Kasumi-1 (cell line): ENCODE measurements around the gene SYCP2.
A peak's percentile ranks its signal among the peaks of the same experiment; 100 is the strongest.

Experiments used
- DNase-seq, 2 experiments: peaks; one replicate each; lab custom pipeline; 2025; lab: John Stamatoyannopoulos, UW

Gene SYCP2

DNA sequence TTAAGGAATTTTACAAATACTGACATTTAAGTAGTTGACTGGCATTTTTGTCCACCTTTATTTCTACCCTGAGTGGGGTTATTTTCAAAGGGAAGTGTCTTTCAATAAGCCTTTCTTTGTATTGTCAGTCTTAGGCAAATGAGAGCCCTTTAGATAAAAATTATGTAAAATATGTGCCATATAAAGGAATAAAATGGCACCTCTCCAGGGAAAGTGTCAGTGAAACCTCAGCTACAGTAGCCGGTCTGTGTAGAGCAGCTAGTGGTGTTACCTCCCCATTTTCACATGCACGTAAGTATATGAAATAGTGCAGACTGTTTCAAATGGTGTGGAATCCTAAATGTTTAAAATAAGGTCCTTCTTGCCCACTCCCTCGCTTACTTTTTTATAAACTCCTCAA is 11.7 kb upstream of the SYCP2 start:
- no peak for DNase-seq

DNA sequence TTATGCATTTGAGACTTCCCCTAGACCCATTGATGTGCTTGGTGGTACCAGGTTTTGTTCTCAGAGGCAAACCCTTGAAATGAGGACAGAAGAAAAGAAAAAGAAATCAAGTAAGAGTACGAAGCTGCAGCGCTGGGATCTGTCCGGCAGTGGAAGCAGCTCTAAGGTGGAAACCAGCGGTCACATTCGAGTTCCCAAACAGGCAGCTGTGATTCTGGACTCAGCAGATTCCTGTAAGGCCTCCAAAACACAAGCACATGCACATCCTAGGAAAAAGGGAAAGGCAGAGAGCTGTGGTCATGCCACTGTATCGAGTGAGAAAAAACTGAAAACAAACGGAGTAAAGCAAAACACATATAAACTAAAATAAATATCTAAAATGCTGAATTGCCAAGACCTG is 11.3 kb upstream of the SYCP2 start:
- DNase-seq, result no peak

DNA sequence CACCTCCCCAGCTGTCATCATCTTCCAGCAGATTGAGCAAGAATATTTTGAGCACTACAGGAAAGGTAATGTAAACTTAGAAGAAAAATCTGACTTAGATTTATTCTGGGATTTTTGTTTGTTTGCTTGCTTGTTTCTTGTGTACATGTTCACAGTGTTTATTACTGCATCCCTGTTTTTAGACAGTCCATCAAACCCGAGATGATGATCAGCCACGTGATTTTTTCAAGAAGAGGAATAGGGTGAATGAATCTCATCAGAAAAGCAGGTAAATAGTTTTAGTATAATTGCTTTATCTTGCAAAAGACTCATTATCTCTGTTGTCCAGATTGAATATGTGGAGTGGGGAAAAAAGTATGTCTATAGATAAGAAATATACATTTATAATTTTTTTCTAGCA is 8.8 kb upstream of the SYCP2 start:
- DNase-seq, result no peak

DNA sequence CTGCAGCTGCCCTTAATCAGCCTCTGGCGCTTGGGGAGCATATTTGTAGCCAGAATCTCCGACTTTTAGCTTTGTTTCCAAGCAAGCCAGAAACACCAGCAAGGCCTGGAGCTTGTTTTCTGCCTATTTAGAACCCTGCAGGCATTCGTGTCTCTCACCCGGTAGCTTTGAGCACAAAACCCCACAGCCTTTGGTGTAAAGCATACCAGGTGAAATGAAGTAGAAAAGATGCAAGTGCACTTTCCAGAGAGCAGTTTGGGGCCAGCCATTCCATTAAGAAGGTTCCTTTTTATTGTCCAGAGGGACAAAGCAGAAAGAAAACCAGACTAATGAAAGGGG is 7.5 kb upstream of the SYCP2 start:
- no peak for DNase-seq

DNA sequence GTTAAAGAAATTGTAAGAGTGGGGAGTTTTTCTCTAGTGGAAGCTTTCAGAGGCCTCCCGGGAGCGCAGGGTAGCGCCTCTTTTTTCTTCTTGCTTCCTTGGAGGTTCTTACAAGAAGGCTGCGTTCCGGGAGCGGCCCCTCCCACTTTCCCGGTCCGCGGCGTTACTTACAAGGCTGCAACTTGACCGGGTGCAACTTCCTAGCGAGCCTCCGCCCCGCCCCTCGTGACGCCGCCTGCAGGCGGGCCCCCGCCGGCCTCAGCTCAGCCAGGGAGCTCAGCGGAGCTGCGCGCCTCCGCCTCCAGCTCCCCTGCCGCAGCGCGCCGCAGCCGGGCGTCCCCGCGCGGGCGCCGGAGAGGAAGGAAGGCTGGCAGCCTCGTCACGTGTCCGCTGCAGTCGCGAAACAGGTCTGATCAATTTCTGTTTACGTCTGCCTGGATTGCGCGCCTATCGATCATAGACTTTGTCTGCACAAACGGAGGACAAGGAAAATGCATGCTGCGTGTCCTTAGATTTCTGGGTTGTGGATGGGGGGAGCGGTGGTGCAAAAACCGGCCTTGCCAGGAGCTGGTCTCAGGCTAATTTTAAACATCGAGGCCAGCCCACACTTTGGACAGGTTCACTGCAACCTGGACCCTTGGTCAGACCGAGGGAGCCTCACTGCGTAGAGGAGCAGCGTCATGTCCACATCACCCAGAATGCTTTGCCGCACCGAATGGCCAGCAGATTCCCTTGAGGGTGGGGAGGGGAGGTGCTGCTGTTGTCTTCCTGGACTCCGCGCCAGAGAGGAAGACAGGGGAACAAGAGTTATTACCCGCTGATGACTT is 6.9 kb upstream of the SYCP2 start, which contains the start of the genes FAM217B and PPP1R3D:
Gene FAM217B, plus strand, starts transcription at position 261 of the 827 bp plus-strand sequence. CDS start 3,555 bp downstream, outside the sequence.
Gene PPP1R3D, minus strand, starts transcription at position 177 of the 827 bp plus-strand sequence. CDS start 374 bp downstream, outside the sequence.
- peak; percentile 92 to 94 for DNase-seq

DNA sequence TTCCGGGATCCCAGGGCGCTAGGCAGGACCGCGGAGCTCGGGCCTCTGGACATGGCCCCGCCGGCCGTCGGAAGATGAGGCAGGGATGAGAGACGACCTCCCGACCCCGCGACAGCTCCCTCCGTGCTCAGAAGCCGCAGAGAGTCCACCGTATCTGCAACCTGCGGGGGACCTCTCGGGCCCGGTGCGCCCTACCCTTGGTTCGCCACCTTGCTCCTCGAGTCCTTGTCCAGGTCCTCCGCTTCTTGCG is 6.4 kb upstream of the SYCP2 start:
- DNase-seq, result no peak

DNA sequence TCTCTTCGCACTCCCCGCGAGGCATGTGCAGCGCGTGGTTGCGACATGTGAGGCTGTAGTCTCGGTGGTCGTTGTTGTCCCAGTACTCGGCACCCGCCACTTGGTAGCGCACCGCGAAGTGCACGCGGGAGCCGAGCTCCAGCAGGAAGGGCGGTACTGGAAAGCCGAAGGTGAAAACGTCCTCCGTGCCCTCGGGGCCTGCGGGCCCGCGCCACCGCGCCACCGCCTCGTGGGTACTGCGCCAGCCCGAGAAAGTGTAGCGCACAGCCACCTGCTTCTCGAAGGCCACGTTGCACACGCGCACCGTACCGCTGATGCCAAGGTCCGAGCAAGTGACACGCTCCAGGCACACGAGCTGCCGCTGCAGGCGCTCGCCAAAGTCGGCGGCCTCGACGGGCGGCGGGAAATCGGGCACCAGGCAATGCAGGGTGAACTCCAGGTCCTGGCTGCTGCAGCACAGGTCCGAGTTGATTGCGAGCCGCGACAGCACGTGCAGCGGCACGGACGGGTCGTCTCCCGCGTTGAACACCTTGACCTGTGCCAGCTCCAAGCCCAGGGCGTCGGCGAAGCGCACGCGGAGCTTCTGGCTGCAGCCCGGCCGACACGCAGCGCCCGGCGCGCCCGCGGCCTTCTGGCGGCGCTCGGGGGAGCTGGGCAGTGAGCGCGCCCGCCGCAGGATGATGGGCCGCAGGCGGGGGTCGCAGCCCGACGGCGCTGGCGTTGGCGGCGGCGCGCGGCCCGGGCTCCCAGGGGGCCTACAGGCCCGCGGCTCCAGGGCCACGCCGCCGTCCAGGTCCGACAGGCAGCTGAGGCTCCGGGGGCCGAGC is 5.8 kb upstream of the SYCP2 start:
- no peak for DNase-seq

DNA sequence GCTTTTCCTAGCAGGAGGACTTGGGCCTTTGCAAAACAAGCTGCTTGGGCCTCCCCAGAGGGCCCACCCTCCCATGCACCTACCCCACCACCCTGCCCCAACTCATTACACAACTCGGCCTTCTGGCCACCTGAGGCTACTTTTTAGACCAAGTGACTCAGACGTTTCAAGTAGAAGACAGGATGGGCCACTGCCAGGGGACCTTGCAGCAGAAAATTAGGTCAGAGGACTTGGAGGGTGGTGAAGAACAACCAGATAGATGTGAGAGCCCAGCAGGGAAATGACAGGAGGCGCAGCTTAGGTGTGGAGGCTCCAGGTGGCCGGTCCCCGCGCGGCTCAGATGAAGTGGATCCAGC is 5.2 kb upstream of the SYCP2 start:
- DNase-seq, result no peak

DNA sequence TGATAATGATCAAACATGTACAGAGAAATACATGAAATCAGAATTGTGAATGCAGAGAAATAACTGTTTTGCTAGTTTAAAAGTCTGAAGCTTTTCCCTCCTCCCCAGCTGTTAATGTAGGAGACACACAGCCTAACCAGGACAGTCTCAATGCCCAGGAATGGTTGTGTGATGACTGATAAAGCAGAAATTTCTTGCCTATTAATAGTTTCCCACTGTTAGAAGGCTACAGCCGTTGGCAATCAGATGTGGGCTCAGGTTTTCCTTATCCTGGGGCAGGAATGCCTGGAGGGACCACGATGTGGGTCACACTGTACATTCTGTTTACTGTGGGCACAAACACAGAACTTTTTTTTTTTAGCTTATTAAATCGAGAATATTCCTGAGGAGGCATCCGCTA is 4.8 kb upstream of the SYCP2 start:
- no peak for DNase-seq

DNA sequence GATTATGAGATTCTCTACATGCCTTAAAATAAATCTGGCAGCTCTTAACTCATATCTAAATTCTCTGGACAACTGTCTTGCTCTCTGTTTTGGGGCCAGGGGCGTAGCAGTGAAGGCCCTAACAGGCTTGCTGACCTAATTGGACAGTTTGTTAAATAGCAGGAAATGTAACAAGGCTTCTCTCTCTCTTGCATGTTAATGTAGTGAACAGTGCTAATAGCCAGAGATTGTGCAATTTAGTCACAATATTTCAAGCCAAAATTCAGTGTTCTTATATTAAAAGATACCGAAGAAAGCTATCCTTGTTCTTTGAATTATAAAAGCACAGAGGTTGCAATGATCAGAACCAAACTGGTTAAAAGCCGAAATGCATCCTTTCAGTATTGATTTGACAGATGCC is 3.7 kb upstream of the SYCP2 start:
- DNase-seq, result no peak

DNA sequence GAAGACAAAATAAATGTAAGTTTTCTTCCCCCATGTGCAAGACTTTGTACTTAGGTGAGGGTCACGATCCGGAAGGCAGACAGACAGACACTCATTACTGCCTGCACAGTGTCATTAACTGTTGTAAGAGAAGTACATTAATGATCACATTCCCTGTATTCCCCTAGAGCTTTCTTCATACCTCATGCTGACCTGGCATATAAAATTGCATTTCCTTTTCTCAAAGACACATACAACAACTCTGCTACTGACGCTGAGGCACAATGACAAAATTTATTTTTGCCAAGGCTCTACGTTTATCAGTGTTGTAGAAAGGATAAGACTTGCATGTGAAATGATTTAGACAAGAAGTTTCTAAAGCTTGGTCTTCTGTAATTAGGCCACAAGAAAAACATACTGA is 3.0 kb upstream of the SYCP2 start:
- DNase-seq, result no peak

DNA sequence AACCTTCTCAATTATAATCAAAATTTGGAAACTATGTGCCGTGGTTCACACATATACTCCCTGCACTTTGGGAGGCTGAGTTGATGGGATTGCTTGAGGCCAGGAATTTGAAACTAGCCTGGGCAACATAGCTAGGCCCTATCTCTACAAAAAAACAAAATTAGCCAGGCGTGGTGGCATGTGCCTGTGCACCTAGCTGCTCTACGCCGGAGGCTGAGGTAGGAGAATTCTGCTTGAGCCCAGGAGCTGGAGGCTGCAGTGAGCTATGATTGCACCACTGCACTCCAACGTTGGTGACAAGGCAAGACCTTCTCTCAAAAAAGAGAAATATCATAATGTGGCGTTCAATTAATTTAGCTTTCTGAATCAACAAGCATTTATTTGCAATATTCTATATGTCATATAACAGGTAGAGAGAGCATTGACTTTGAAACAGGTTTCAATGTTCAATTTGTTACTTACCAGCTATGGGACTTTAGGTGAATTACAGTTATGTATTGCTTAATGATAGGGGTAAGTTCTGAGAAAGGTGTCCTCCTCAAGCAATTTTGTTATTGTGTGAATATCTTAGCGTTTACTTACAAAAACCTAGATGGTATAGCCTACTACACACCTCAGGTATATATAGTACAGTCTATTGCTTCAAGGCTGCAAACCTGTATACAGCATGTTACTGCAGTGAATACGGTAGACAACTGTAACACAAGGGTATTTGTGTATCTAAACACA is 2.2 kb upstream of the SYCP2 start:
- no peak for DNase-seq

DNA sequence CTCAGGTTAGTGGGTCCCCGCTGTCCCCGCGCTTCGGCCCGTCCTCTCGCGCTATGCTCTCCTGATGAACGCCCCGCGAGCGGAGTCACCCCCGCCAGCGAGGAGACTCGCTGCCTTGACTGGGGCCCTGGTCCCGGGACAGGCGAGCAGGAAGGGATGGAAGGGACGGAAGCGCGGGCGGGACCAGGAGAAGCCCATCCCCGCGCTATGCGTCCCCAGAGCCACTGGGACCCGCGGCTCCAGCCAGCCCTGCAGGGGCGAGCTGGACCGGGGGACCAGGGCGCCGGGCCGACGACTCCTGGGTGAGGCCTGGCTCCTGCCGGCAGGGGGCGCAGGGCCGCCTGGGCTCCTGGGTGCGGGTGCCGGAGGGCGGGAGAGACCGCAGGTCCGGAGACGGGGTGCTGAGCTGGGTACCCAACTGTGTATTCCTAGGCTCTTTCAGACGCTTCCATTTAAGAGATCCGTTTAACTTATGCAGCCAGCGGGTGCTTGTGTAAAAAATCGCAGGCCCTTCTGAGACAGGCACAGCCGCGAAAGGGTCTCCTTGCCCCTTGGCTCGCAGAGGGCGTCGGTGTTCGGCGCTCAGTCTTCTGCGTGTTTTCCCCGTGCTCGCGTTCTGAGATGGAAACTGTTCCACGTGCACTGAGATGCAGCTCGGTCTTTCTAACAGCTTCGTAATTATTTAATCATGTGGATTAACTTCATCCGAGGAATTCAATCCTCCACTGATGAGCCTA is 580 bp upstream of the SYCP2 start:
- peak; percentile 62 to 72 for DNase-seq

DNA sequence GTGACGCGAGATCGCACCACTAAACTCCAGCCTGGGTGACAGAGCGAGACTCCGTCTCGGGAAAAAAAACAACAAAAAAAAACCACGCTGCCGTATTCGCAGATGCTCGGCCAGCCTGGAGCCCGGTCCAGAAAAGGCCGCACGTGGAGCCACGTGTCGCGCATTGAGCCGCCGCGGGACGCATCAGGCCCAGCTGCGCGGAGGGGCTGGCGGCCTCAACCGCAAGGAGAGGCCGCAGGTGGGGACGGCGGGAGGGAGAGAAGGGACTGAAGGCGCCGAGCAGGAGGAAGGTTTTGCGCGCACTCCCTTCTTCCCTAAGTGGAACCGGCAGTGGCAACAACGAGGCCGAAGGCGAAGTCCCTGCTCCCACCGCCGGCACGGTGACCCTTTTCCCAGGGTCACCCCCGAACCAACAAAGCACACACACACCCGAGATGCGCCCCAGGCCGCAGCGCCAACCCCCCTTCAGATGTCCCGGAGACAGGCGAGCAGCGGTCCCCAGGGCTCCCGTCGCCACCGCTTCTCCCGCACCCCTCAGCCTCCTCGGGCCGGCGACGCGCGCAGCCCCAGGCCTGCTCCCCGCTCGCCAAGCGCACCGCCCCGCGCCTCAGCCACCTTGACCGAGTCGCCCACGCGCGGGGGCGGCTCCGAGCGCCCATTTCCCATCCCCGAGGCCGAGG is 681 bp downstream of the SYCP2 start:
- DNase-seq, result no peak

DNA sequence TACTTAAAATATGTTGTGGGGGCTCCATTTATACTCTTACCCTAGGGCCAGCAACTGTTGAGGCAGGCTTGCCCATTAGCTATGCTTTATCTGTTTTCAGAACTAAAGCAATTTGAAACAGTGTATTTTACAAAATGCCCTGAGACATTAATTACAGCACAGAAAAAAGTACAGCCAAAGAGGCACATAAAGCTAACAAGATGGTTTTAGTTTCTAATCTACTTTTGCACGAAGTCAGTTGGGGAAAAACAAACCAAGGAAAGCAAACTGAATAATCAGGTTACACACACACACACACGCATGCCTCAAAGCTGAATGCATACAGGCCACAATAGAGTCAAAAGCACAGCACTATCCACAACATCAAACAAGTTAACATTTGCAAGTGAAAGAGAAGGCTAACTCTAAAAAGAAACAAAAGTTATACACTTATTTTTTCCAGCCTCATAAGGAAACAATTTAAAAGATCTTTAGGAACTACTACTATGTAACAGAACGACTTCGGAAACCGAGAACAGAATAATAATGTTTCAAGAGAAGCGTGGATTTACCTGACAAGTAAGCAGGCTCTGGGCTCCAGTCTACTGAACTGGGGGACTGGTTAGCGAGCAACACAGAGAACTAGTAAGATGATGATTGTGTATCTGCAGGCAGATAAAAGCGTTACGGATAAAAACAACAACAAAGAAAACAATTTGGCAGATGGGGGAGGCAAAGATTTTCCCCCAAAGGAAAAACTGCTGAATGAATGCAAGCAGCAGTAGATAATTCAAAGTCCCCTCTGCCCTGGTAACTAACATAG is 1.7 kb downstream of the SYCP2 start:
- DNase-seq, result no peak

DNA sequence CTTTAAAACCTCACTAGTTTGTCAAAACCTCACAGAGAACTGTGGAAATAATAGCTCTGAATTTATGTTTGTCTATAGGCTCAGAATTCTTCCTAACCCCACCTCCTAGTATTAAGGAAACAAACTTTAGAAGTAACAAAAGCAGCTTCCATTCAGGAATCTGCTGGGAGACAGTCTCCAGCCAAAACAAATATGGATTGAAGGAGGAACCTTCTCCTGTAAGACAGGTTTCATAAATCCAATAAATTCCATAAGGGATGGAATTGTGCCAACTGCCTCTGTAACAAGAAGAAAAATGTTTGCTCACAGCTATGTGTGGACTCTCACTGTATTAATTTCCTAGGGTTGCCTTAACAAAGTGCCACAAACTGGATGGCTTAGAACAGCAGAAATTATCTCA is 7.5 kb downstream of the SYCP2 start:
- DNase-seq, result no peak

DNA sequence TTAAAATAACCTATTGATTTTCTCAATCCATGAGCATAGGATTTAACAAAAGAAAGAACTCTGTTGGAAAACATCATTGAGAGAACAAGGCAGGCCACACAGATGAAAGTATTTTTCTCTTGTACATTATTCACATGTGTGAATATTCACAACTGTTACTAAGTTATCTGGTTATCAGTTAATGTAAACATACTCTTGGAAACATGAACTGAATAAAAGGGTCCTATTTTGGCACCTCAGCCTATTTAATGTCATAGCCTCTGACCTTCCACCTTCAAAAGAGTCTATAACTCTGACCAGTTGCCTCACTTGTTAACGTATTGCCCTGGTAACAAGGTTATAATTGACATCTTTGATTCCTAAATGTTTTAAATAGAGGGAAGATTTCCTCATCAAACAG is 8.1 kb downstream of the SYCP2 start:
- no peak for DNase-seq

DNA sequence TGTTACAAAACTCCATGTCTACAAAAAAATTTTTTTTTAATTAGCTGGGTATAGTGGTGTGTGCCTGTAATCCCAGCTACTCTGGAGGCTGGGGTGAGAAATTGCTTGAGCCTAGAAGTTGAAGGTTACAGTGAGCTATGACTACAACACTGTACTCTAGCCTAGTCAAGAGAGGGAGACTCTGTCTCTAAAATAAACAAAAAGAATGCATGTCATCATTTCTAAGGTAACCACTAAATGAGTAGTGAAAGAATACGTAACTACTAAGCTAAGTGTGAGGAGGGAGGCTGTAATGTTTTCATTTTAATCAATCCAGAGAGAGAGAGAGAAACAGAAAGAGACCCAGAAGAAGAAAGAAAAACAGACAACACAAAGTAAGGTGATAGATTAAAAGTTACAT is 9.9 kb downstream of the SYCP2 start:
- no peak for DNase-seq

DNA sequence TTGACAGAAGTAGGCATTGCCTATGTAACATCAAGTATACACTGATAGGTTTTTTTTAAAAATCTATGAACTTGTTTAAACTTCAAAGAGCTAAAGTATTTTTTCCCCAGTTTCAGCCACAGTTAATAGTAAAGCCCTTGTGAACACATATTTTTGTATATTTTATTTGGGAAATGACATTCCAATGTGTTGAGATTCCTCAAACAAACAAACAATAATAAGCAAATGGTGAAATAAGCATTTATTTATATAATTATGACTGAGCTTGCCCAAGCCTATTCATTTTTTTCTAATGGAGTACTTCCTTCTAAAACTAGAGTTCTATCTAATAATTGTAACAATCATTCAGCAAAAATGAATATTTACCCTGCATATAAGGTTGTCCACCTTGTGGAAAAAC is 12.5 kb downstream of the SYCP2 start:
- no peak for DNase-seq

DNA sequence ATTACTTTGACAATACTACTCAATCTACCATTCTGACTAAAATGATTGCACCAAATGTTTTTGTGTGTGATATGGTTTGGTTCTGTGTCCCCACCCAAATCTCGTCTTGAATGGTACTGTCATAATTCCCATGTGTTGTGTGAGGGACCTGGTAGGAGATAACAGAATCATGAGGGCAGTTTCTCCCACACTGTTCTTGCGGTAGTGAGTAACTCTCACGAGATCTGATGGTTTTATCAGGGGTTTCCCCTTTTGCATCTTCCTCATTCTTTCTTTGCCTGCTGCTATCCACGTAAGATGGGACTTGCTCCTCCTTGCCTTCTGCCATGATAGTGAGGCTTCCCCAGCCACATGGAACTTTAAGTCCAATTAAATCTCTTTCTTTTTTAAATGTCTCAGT is 20.8 kb downstream of the SYCP2 start:
- DNase-seq, result peak in 1 of 2 experiments; percentile 9

DNA sequence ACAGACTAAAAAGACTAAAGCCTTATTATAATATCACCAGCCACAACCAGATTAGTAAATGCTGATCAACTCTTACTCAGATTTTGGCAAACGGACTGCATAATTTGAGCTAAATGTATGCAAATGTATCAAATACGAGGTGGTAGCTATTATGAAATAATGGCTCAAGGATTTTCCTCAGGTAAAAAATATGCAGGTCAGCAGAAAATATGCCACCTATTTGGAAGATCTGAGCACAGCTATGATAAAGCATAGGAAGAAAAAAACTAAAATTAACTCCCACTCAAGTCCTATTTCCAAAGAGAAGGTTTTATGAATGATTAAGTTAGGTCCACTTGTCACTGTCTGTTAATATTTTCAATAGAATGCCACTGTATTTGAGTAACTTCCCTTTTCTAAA is 22.4 kb downstream of the SYCP2 start:
- DNase-seq, result no peak
